SU-DHL-6 (cell line): ENCODE results near the gene THSD8.

Source experiments
- CTCF ChIP-seq: fragments of 200-600 bp; sonication (generic); IDR thresholded peaks from one replicate; pipeline ENCODE4 v1.5.1; 2017; ENCODE audit warnings: antibody characterized with exemption, mild to moderate bottlenecking, low read length, moderate library complexity; ENCODE audit not compliant: insufficient read depth, poor library complexity, severe bottlenecking
- EZH2phosphoT487 ChIP-seq: fragments of 200-600 bp; sonication (generic), shearing (Covaris generic); conservative IDR thresholded peaks from 2 replicates; pipeline ENCODE4 v1.6.1; 2018; ENCODE audit warnings: mild to moderate bottlenecking, antibody characterized with exemption, low read length, moderate library complexity, mixed read lengths

GRCh38 chr19:12797141-12797587, 4.7 kb upstream of the THSD8 start:
- TF ChIP-seq CTCF (no peak), EZH2phosphoT487 (no peak)
